Measurements from ENCODE around the gene AIPL1. TPM values are rescaled to one million over a fixed set of nuclear protein-coding genes. Genes with fewer than 3 reads are reported as not detected.

The AIPL1 gene
- total RNA-seq, 2 experiments from 2014 or later = not detected

DNA sequence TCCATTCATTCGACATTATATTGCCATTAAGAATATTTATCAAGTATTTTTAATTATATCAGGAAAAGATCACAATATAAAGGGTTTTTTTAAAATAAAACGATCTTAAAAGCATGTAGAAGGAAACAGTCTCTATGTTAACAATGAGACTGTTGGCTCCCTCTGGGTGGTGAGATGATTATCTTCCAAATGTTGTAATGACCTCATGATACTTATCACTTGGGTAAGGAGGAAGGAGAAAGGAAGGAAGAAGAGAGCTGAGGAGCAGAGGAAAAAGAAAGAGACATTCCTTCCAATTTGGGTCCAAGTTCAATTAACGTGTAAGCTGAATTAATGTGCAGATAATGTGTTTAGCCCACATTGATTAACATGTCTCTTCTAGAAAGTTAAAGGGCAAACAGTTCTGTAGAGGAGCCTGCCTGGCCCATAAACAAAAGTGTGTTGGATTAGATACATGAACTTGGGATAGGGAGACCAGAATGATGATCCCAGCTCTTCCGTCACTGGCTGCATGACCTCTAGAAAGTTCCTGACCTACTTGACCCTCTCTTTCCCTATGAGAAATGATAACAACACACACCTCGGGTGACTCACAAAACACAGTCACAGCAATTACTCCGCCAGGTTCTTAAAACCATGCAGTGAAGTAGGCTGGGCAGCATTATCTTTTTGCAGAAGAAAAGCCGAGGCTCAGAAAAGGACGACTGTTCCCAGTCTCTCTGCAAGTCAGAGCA is 41.3 kb upstream of the AIPL1 start:
- no peak for ATAC-seq (ENCODE audit: poor library complexity)
- Mint-ChIP-seq H3K9me3 (no peaks in the 10 kb centered on the region), H3K27ac (no peak overlapping the region), H3K4me1 (ENCODE audit: low read depth) (no peaks in the 10 kb centered on the region), H3K36me3 (ENCODE audit: low read depth) (no peaks in the 10 kb centered on the region), H3K27me3 (no peaks in the 10 kb centered on the region), H3K4me3 (no peak overlapping the region)
- H3K36me3 ChIP-seq (ENCODE audit: insufficient read depth, low read length) = no peaks in the 10 kb centered on the region
- TF ChIP-seq, protein P1, sequence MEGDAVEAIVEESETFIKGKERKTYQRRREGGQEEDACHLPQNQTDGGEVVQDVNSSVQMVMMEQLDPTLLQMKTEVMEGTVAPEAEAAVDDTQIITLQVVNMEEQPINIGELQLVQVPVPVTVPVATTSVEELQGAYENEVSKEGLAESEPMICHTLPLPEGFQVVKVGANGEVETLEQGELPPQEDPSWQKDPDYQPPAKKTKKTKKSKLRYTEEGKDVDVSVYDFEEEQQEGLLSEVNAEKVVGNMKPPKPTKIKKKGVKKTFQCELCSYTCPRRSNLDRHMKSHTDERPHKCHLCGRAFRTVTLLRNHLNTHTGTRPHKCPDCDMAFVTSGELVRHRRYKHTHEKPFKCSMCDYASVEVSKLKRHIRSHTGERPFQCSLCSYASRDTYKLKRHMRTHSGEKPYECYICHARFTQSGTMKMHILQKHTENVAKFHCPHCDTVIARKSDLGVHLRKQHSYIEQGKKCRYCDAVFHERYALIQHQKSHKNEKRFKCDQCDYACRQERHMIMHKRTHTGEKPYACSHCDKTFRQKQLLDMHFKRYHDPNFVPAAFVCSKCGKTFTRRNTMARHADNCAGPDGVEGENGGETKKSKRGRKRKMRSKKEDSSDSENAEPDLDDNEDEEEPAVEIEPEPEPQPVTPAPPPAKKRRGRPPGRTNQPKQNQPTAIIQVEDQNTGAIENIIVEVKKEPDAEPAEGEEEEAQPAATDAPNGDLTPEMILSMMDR (IDR thresholded peaks at IDR 0.05) = no peak
- H3K27ac ChIP-seq (ENCODE audit: low read depth in 1 of 2, low read length in 2 of 2) = no peak overlapping the region
- ChIA-PET POLR2A (no interaction called here), CTCF (no interaction called here)
- no peak for DNase-seq
- no peak overlapping the region for H3K4me3 ChIP-seq (ENCODE audit: low read length)
- no peaks in the 10 kb centered on the region for H3K9me3 ChIP-seq (ENCODE audit: control insufficient read depth in 1 of 2, insufficient read depth in 1 of 2, low read length in 2 of 2)
- H3K27me3 ChIP-seq (ENCODE audit: control insufficient read depth in 1 of 2, insufficient read depth in 2 of 2, low read length in 2 of 2) = no peaks in the 10 kb centered on the region
- H3K4me1 ChIP-seq (ENCODE audit: insufficient read depth, low read length) = peaks cover 6% of the 10 kb centered on the region
- intact Hi-C loops (cut with DNase I, micrococcal nuclease) = loop anchor here in 1 of 2 experiments (10.0 kb wide), 1 partner anchor 529 kb away; no protein-coding TSS in a partner anchor

GRCh38 chr17:6475411-6475810 is 40.5 kb upstream of the AIPL1 start:
- Mint-ChIP-seq H3K9me3 (no peaks in the 10 kb centered on the region), H3K4me1 (ENCODE audit: low read depth) (no peaks in the 10 kb centered on the region), H3K4me3 (no peak overlapping the region), H3K36me3 (ENCODE audit: low read depth) (no peaks in the 10 kb centered on the region), H3K27ac (no peak overlapping the region), H3K27me3 (no peaks in the 10 kb centered on the region)
- Histone ChIP-seq H3K4me3 (ENCODE audit: low read length) (no peak overlapping the region), H3K9me3 (ENCODE audit: control insufficient read depth in 1 of 2, insufficient read depth in 1 of 2, low read length in 2 of 2) (no peaks in the 10 kb centered on the region), H3K27me3 (ENCODE audit: control insufficient read depth in 1 of 2, insufficient read depth in 2 of 2, low read length in 2 of 2) (no peaks in the 10 kb centered on the region), H3K27ac (ENCODE audit: low read depth in 1 of 2, low read length in 2 of 2) (no peak overlapping the region), H3K4me1 (ENCODE audit: insufficient read depth, low read length) (peaks cover 6% of the 10 kb centered on the region), H3K36me3 (ENCODE audit: insufficient read depth, low read length) (no peaks in the 10 kb centered on the region)
- DNase-seq (no peak), ATAC-seq (ENCODE audit: poor library complexity) (no peak)
- TF ChIP-seq, protein P1 (IDR thresholded peaks at IDR 0.05) = no peak
- POLR2A ChIA-PET = no interaction called here
- intact Hi-C loops (cut with DNase I, micrococcal nuclease) = loop anchor here in 1 of 2 experiments (10.0 kb wide), 1 partner anchor 529 kb away; no protein-coding TSS in a partner anchor
- CTCF ChIA-PET = no interaction called here

GRCh38 chr17:6474906-6475305 is 40.0 kb upstream of the AIPL1 start:
- CTCF ChIA-PET = no interaction called here

More at GRCh38 chr17:6474906-6475305, 40.0 kb upstream of the AIPL1 start:
- TF ChIP-seq, protein P1 (IDR thresholded peaks at IDR 0.05) = no peak
- intact Hi-C loops (cut with DNase I, micrococcal nuclease) = loop anchor here (5.0 to 10.0 kb wide), 2 partner anchors 167 to 530 kb away; partner anchors contain the start of genes KIAA0753 (in 1 of the 2) and TXNDC17 (in 1 of the 2)
- Mint-ChIP-seq H3K27me3 (no peaks in the 10 kb centered on the region), H3K36me3 (ENCODE audit: low read depth) (no peaks in the 10 kb centered on the region), H3K27ac (no peak overlapping the region), H3K9me3 (no peaks in the 10 kb centered on the region), H3K4me1 (ENCODE audit: low read depth) (no peaks in the 10 kb centered on the region), H3K4me3 (no peak overlapping the region)
- Histone ChIP-seq H3K4me1 (ENCODE audit: insufficient read depth, low read length) (peaks cover 6% of the 10 kb centered on the region), H3K36me3 (ENCODE audit: insufficient read depth, low read length) (no peaks in the 10 kb centered on the region), H3K27ac (ENCODE audit: low read depth in 1 of 2, low read length in 2 of 2) (no peak overlapping the region), H3K27me3 (ENCODE audit: control insufficient read depth in 1 of 2, insufficient read depth in 2 of 2, low read length in 2 of 2) (no peaks in the 10 kb centered on the region), H3K9me3 (ENCODE audit: control insufficient read depth in 1 of 2, insufficient read depth in 1 of 2, low read length in 2 of 2) (no peaks in the 10 kb centered on the region), H3K4me3 (ENCODE audit: low read length) (no peak overlapping the region)
- DNase-seq (no peak), ATAC-seq (ENCODE audit: poor library complexity) (no peak)
- POLR2A ChIA-PET = no interaction called here

Data from CD4-positive, alpha-beta T cell (primary cell).